RWPE2 (cell line): Measurements from ENCODE around the gene PTPRT.
A peak's percentile ranks its signal among the peaks of the same experiment; 100 is the strongest.

Experiments
- ATAC-seq: fragments of 200-7000 bp; cut with Tn5 transposase; 3 replicates; pipeline ENCODE4 v1.9.1; 2021; ENCODE audit warnings: low read depth
- DNase-seq: peaks from one replicate; pipeline ENCODE4 v3.0.0-alpha.2; 2020; ENCODE audit warnings: low spot score
- H3K27ac ChIP-seq: fragments of 450-650 bp; 2 replicates; pipeline ENCODE4 v1.5.1; 2017; ENCODE audit warnings: mild to moderate bottlenecking; ENCODE audit not compliant: poor library complexity, severe bottlenecking
- H3K27me3 ChIP-seq: fragments of 250-450 bp; sonication (Bioruptor Pico); 2 replicates; pipeline ENCODE4 v1.5.1; 2021; ENCODE audit warnings: mild to moderate bottlenecking, moderate library complexity; ENCODE audit not compliant: insufficient read depth, poor library complexity, severe bottlenecking
- H3K36me3 ChIP-seq: fragments of 250-450 bp; sonication (Bioruptor Pico); 2 replicates; pipeline ENCODE4 v1.5.1; 2020; ENCODE audit warnings: low read depth, mild to moderate bottlenecking, moderate library complexity
- H3K4me1 ChIP-seq: fragments of 250-450 bp; sonication (Bioruptor Pico); 2 replicates; pipeline ENCODE4 v1.5.1; 2021; ENCODE audit warnings: mild to moderate bottlenecking, moderate library complexity; ENCODE audit not compliant: insufficient read depth, poor library complexity, severe bottlenecking
- H3K4me3 ChIP-seq: fragments of 250-450 bp; sonication (Bioruptor Pico); 2 replicates; pipeline ENCODE4 v1.5.1; 2021; ENCODE audit warnings: mild to moderate bottlenecking, moderate library complexity; ENCODE audit not compliant: severe bottlenecking
- H3K9me3 ChIP-seq: fragments of 250-450 bp; sonication (Bioruptor Pico); 2 replicates; pipeline ENCODE4 v1.5.1; 2021; ENCODE audit warnings: mild to moderate bottlenecking, moderate library complexity; ENCODE audit not compliant: severe bottlenecking
- CTCF ChIP-seq: fragments of 450-650 bp; IDR thresholded peaks from one replicate; pipeline ENCODE4 v1.5.1; 2017; ENCODE audit warnings: mild to moderate bottlenecking, moderate library complexity; ENCODE audit not compliant: poor library complexity, severe bottlenecking

The PTPRT gene

GRCh38 chr20:42972591-42972990 is 217.1 kb downstream of the PTPRT start:
- TF ChIP-seq CTCF, result no peak
- Histone ChIP-seq H3K4me1 (no peaks in the 10 kb centered on the region), H3K4me3 (no peak overlapping the region), H3K36me3 (no peaks in the 10 kb centered on the region), H3K27me3 (no peaks in the 10 kb centered on the region), H3K27ac (no peak overlapping the region), H3K9me3 (peaks cover 5% of the 10 kb centered on the region)
- ATAC-seq, result no peak
- DNase-seq, result no peak

GRCh38 chr20:42968746-42969145 is 221.0 kb downstream of the PTPRT start:
- Histone ChIP-seq H3K36me3 (no peaks in the 10 kb centered on the region), H3K4me1 (peaks cover 14% of the 10 kb centered on the region), H3K27ac (no peak overlapping the region), H3K9me3 (peaks cover 10% of the 10 kb centered on the region), H3K27me3 (no peaks in the 10 kb centered on the region), H3K4me3 (no peak overlapping the region)
- DNase-seq, result no peak
- no peak for ATAC-seq
- no peak for TF ChIP-seq CTCF

GRCh38 chr20:42963796-42964195 is 225.9 kb downstream of the PTPRT start:
- peaks cover 10% of the 10 kb centered on the region for H3K9me3 ChIP-seq
- peak overlapping the region; percentile 0 for H3K27ac ChIP-seq
- no peak overlapping the region for H3K4me3 ChIP-seq
- ATAC-seq (peak; percentile 94), DNase-seq (no peak)
- no peaks in the 10 kb centered on the region for H3K36me3 ChIP-seq
- no peak for TF ChIP-seq CTCF
- peaks cover 19% of the 10 kb centered on the region for H3K4me1 ChIP-seq
- H3K27me3 ChIP-seq, result no peaks in the 10 kb centered on the region

- ATAC-seq, result no peak
- peaks cover 10% of the 10 kb centered on the region for H3K9me3 ChIP-seq
- peaks cover 19% of the 10 kb centered on the region for H3K4me1 ChIP-seq
- no peaks in the 10 kb centered on the region for H3K27me3 ChIP-seq
- DNase-seq, result no peak
- no peaks in the 10 kb centered on the region for H3K36me3 ChIP-seq
- H3K4me3 ChIP-seq, result no peak overlapping the region
- H3K27ac ChIP-seq, result no peak overlapping the region
- TF ChIP-seq CTCF, result no peak
Measured at GRCh38 chr20:42961771-42962170, 227.9 kb downstream of the PTPRT start.

GRCh38 chr20:42959996-42960395 is 229.7 kb downstream of the PTPRT start:
- ATAC-seq, result no peak
- peaks cover 17% of the 10 kb centered on the region for H3K4me1 ChIP-seq

More at GRCh38 chr20:42959996-42960395, 229.7 kb downstream of the PTPRT start:
- peaks cover 5% of the 10 kb centered on the region for H3K9me3 ChIP-seq
- TF ChIP-seq CTCF, result no peak
- no peak overlapping the region for H3K27ac ChIP-seq
- H3K36me3 ChIP-seq, result no peaks in the 10 kb centered on the region
- no peaks in the 10 kb centered on the region for H3K27me3 ChIP-seq
- DNase-seq, result no peak
- no peak overlapping the region for H3K4me3 ChIP-seq
